ENCODE results near the gene DGKG.
A peak's percentile ranks its signal among the peaks of the same experiment; 100 is the strongest.

The DGKG gene

GRCh38 chr3:186239321-186239720 lies 122.7 kb downstream of the DGKG start:
- DNase-seq: no peak

DNA sequence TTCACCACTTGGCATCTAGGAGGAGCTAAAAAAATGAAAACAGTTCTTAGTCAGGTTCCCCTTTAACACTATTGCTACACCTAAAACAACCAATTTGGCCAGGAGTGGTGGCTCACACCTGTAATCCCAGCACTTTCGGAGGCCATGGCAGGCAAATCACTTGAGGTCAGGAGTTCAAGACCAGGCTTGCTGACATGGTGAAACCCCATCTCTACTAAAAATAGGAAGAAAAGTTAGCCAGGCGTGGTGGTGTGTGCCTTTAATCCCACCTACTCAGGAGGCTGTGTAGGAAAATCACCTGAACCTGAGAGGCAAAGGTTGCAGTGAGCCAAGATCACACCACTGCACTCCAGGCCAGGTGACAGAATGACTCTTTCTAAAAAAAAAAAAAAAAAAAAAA lies 124.1 kb downstream of the DGKG start:
- no peak for DNase-seq

- DNase-seq: no peak
Observed at GRCh38 chr3:186236357-186237020, 125.5 kb downstream of the DGKG start.

- no peak for DNase-seq
Observed at GRCh38 chr3:186235554-186235953, 126.5 kb downstream of the DGKG start.

- DNase-seq: no peak
Observed at GRCh38 chr3:186234152-186234551, 127.9 kb downstream of the DGKG start.

GRCh38 chr3:186226482-186226881 lies 135.6 kb downstream of the DGKG start:
- no peak for DNase-seq

- DNase-seq: no peak
Observed at GRCh38 chr3:186225603-186226002, 136.4 kb downstream of the DGKG start.

GRCh38 chr3:186224041-186224610 lies 137.9 kb downstream of the DGKG start:
- no peak for DNase-seq

DNA sequence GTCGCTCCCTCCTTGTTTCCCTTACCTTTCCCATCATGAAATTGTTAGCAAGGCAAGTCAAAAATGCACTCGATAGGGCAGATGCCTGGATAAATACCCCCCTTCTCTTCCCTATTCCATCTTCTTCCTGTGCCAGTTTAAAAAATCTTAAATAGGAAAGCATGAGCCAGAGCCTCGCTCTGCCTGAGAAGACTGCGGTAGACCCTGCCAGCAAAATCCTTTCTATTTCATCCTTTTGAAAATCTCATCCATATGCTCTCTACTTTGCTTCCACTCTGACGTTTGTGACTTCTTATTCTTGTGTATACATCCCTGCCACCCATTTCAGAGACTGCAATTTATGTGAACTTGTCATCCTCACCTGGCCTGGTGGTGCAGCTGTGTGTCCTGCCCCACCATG lies 138.6 kb downstream of the DGKG start:
- no peak for DNase-seq

DNA sequence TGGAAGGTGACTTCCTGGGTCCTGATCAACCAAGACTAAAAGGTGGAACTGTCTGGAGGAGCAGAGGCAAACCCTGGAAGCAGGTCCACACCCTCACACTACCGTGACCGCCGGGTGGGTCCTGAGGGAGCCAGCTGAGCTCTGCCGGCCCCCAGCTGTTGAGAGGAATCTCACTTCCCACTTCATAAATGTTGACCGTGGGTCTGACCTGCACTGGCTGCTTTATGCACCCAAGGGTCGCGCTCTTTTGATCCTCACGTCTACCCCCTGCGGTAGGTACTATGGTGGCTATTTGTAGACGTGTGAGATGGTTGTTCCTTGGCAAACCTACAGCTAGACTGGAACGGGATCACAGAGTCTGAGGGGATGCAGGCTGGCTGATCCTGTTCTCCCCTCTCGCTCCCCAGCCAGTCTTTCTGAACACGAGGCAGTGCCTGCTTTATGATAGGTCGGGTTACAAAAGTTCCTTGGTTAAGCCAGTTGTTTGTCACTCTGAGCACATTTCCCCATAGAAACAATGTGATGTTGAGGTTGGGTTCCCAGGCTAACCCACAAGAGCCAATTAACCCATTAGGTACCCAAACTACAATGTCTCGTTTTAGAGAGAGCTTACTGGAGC lies 140.2 kb downstream of the DGKG start:
- no peak for DNase-seq

DNA sequence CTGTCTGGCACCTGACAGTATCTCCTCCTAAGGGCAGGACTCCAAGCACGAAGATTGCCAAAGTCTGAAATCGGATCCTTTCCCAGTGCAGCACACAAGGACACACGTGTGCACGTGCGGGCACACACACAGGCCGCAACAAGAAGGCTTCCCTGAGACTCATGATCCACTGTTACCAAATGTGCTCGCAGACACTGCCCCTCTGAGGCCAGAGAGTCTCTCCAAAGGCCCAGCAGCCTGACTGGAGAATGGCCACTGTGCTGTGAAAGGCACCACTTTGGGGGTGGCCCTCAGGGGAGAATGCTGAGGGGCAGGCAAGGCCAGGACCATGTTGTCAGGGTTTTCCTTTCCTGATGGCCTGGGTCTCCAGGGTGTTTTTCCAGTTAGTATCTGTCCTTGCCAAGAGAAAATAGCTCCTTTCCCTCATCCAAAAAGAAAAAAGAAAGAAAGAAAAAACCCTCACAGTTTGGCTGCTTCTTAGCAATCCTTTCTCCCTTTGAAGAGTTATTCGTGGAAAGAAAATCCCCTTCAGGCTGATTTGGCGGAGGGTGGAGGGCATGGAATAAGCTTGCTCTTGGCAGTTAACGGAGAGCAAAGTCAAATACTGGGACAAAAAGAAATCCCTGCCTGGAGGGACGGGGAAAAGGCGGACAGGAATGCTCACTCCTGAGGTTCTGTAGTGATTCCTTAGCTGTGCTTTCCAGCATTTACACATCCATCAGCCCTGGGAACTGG lies 141.0 kb downstream of the DGKG start:
- DNase-seq: no peak

DNA sequence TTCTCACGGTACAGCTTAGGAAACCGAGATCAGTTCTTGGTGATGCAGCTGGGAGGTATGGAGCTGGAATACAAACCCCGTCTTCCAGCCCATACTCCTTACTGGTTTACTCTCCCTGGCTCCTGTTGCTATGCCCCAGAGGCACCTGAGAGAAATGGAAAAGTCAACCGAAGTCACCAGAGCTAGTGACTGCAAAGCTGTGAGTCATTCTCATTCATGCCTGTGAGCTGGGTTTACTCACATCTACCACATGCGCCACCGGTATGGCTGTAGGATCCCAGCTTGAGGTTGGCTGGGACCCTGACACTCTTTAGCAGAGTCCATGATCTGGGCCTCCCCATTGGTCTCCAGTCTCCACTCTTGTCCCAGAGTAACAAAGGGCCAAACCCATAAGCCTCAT lies 141.7 kb downstream of the DGKG start:
- no peak for DNase-seq

DNA sequence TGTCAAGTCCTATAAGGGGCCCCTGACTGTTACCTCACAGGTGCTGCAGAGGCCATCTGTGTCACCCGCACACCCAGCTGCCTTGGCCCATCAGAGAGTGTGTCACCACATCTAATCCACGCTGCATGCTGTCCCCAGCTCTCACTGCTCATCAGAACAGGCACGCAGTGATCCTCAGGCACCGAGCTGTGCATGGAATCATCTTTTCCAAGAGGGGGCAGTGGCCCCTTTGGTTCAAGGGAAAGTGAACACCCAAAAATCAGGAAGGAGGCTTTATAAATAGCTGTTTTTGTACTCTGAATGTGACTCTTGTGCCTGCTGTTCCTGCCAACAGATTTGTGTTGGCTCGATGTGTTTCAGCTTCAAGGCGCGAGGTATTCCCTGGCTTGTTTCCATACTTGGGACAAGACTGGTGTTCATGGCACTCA lies 142.8 kb downstream of the DGKG start:
- no peak for DNase-seq

- DNase-seq: no peak
Observed at GRCh38 chr3:186218421-186218820, 143.6 kb downstream of the DGKG start.

GRCh38 chr3:186217820-186218164 lies 144.2 kb downstream of the DGKG start:
- DNase-seq: no peak

DNA sequence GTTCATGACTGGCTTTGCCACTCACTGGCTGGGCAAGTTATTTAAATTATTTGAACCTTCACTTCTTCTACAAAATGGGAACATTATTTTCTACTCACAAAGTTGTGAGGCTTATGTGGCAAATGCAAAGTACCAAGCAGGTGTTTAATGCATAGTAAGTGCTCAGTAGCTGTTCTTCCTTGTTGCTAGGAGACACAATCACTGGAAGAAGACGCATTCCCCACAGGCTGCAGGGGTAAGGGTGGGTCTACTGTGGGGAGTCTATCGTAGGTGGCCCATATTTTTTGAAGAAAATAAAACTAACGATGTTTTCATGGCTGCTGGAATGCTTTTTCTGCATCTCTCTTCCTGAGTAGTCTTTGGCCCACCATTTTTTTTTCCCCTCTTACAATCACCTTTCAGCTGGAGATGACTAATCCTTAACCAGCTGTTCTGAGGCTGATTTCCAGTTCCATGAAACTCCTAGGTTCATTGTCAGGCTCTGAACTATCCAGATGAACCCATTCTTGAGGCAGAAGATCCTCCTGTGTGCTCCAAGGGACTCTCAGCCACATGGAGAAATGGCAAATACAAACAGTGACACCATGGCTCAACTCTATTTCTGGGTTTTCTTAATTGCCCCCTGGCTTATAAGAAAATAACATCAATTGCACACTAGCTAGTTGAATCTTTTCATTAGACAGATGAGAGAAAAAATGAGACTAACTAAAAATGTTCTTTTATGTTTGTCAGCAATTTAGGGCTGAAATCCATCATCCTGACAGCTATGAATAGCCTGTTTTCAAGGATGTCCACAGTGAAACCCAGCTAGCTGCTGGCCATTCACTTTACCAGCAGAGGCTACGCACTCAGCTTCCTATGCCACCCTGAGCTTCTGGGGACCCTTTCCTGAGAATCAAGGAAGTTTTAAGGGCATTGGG lies 144.9 kb downstream of the DGKG start:
- DNase-seq: no peak

- no peak for DNase-seq
Observed at GRCh38 chr3:186214670-186215069, 147.4 kb downstream of the DGKG start.

DNA sequence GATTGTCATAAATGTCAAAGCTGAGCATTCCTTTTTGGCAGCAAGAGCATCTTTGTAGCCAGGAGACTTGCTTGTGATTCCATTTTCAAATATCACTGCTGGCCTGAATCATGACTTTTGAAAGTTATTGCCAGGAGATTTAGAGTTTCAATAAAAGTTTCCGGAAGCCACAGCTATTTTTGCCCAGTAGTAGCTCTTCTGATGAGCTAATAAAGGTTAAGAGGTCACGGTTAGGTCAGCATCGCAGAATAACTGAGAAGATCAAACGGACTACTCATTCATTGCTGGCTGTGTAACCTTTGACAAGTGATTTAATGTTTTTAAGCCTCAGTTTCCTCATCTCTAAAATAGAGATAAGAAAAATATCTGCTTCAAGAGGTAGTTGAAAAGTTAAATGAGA lies 148.1 kb downstream of the DGKG start:
- DNase-seq: no peak

GRCh38 chr3:186212611-186213010 lies 149.4 kb downstream of the DGKG start:
- no peak for DNase-seq

GRCh38 chr3:186210852-186211500 lies 151.1 kb downstream of the DGKG start:
- DNase-seq: no peak

- DNase-seq: peak; percentile 60
Observed at GRCh38 chr3:186209810-186210752, 152.0 kb downstream of the DGKG start.
